VCaP (cell line): ENCODE data around the gene FXYD7.
"Not testable (repeated sequence)": the region's sequence is repeated elsewhere in the genome, so short reads cannot be mapped to it uniquely, and the experiment has no call there.

Experiments used
- H3K27ac ChIP-seq: fragments of 450-650 bp; 2 replicates; pipeline ENCODE4 v1.5.1; 2017
- TF ChIP-seq, protein P1 (sequence below): fragments of 450-650 bp; conservative IDR thresholded peaks from 2 replicates; pipeline ENCODE4 v1.5.1; 2017; ENCODE audit warnings: mild to moderate bottlenecking, moderate library complexity

FXYD7 gene

DNA sequence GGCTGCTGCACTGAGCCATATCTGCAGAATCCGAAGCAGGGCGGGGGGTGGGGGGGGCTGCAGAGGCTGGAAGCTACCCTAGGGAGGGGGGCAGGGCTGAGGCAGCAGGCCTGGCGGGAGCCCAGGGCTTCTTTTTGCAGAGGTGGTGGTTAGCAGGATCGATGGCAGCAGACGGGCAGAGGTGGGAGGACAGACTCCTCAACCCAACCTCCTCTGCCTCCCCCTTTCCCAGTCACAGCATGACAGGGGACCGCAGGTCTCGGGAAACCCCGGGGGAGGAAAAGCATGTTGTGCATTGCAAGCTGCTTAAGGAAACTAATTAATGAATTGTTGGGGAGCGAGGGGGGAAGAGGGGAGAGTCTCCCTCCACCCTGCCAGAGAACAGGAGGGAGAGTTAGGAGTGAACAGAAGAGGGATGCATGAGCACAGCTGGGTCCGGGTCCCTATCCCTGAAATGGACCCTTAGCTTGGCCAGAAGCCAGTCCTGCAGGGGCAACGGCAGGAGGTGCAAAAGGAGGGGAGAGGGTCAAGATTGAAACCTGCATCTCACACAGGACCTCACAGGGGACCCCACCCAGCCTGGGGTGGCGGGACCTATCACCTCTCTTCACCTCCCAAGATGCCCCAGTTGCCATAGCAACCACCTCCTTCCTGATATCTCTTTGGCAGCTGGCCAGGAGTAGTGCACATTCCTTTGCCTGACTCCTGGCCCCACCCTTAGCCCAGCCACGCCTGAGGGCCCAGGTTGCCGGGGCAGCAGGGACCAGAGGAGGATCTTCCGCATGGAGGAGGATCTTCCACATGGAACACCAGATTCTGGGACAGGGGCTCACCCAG is 1.8 kb downstream of the FXYD7 start:
- no peak overlapping the region for H3K27ac ChIP-seq
- TF ChIP-seq, protein P1, sequence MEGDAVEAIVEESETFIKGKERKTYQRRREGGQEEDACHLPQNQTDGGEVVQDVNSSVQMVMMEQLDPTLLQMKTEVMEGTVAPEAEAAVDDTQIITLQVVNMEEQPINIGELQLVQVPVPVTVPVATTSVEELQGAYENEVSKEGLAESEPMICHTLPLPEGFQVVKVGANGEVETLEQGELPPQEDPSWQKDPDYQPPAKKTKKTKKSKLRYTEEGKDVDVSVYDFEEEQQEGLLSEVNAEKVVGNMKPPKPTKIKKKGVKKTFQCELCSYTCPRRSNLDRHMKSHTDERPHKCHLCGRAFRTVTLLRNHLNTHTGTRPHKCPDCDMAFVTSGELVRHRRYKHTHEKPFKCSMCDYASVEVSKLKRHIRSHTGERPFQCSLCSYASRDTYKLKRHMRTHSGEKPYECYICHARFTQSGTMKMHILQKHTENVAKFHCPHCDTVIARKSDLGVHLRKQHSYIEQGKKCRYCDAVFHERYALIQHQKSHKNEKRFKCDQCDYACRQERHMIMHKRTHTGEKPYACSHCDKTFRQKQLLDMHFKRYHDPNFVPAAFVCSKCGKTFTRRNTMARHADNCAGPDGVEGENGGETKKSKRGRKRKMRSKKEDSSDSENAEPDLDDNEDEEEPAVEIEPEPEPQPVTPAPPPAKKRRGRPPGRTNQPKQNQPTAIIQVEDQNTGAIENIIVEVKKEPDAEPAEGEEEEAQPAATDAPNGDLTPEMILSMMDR: no peak

DNA sequence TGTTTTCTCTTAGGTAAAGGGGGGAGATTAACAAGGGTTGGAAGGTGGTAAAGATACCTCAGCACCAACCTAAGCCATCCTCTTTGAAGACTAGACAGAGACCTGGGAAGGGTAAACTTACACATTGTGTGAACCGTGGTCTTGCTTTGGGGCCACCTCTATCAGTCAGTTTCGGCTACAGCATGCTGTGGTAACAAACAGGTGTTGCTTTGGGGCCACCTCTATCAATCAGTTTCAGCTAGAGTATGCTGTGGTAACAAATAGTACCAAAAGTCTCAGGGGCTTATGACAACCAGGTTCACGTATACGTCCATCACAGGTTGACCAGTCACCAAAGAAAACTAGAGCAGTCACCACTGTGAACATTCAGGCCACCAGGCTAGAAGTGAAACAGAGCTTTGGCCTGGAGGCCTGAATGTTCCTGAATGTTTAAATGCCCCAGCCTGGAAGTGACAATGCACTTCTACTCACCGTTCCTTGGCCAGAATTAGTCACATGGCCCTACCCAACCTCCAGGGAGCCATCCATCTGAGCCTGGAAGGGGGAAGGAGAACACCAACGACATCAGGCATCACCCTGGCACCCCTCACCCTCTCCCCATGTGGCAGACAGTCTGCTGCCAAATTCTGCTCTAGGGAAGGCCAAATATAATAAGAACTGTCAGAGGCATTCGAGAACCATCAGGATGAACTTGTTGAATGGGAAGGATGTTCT is 3.8 kb downstream of the FXYD7 start:
- TF ChIP-seq, protein P1: no peak
- no peak overlapping the region for H3K27ac ChIP-seq

DNA sequence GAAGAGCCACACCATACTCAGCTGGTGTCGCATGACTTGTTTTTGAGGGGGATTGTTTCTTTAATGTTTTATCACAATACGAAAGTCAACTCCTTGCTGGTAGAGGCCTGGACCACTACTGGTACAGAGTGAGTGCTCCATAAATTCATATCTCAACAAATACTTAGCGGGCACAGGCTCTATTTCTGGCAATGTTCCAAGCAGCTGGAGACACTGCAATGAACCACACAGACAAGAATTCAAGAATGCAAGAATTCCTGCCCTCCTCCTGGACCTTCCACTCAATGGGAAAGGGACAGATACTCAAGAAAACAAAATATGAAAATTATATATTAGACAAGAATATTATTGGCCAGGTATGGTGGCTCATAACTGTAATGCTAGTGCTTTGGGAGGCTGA is 6.4 kb downstream of the FXYD7 start:
- TF ChIP-seq, protein P1: no peak

DNA sequence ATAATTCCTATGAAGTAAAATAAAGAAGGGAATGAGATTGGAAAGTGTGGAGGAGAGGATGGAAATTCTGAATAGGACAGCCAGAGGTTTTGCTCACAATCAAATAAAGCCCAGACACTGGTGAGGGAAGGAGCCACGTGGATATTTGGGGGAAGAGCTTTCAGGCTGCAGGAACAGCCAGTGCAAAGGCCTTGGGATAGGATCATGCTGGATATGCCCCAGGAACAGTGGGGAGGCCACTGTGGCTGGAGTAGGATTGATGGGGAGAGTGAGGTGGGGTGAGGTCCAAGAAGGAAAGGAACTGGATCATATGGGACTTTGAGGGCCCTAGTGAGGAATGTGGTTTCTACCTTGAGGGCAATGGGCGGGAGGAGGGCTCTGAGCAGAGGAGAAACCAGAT is 7.4 kb downstream of the FXYD7 start:
- TF ChIP-seq, protein P1: no peak
- H3K27ac ChIP-seq: no peak overlapping the region

More for the DNA sequence above, 6.4 kb downstream of the FXYD7 start:
- no peak overlapping the region for H3K27ac ChIP-seq

DNA sequence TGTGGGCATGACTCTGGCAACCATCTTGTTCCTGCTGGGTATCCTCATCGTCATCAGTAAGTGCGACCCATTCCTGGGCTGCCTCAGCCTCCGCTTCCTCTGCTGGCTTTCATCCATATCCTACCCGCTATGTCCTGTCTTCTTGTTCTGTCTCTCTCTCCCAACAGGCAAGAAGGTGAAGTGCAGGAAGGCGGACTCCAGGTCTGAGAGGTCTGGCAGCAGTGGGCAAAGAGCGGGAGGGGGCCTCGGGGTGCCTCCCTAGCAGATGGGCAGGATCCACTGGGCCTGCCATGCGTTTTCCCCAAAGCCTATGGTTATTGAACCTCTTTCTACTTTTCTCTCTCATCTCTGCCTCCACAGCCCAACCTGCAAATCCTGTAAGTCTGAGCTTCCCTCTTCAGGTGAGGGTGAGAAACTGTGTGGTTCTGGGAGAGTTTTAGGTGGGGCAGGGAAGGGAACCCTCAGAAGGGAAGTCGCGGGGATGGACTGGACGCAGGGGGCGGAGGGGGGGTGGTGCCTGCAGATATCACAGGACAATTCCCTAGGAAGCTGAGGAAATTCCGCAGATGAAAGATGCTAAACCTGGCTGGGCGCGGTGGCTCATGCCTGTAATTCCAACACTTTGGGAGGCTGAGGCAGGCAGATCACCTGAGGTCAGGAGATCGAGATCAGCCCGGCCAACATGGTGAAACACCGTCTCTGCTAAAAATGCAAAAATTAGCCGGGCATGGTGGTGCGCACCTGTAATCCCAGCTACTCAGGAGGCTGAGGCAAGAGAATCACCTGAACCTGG is 8.4 kb downstream of the FXYD7 start:
- no peak overlapping the region for H3K27ac ChIP-seq
- TF ChIP-seq, protein P1: no peak

DNA sequence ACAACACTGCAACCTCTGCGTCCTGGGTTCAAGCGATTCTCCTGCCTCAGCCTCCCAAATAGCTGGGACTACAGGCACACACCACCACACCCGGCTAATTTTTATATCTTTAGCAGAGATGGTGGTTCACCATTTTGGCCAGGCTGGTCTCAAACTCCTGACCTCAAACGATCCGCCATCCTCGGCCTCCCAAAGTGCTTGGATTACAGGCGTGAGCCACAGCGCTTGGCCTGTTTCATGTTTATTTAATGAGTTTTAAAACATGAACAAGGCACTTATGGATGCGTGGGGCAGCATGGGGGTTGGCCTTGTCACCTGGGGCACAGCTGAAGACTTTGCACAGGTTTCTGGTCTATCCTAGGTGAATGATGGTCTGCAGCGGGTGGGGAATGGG is 10.1 kb downstream of the FXYD7 start:
- H3K27ac ChIP-seq: not testable (repeated sequence)

DNA sequence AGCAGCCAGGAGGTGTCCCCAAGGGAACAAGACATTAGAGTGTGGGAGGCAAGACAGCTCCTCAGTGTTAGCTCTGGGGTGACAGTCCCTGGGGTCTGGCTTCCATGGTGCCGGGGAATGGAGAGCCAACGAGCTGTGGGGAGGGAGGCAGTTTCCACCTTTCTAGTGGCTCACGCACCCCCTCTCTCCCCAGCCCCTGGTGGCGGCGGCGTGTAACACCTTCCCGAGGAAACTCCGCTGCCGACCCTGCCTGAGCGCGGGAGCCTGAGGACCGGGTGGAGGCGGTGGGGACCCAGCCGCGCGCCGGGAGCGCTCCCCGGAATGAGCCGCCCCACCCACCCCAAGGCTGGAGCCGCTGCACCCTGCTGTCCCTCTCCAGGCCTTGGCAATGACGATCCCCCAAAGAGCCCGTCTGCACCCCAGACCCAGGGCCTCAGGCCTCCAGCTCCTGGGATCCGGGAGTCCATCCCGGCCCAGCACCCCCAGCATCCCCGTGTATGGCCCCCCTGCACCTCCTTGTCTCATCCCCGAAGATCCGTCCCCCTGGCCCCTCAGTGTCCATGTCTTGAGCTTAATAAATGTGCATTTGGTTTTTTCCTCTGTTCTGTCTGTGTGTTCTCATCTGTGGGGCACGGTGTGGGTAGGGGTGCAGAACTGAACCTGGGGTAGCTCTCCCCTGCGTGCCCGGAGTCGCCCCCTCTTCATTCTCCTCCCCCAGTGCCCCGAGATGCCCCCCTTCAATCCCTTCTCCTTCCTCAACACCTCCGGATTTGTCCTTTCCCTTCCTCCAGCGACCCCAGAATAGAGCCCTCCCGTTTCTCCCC is 10.9 kb downstream of the FXYD7 start:
- peak overlapping the region; percentile 35; the same call in 1 of the 2 replicates for H3K27ac ChIP-seq
- TF ChIP-seq, protein P1: peak; percentile 78
